ENCODE results near the gene SPACA6. TPM values are rescaled to one million over a fixed set of nuclear protein-coding genes. Genes with fewer than 3 reads are reported as not detected.

Gene SPACA6
- total RNA-seq, 1 experiment from 2014 or later = 3.6 TPM

- H3K36me3 Mint-ChIP-seq (ENCODE audit: insufficient read depth, unreplicated experiment) = no peaks in the 10 kb centered on the region
- H3K27me3 Mint-ChIP-seq (ENCODE audit: insufficient read depth, unreplicated experiment) = peaks cover 7% of the 10 kb centered on the region
- no peak overlapping the region for H3K27ac Mint-ChIP-seq (ENCODE audit: unreplicated experiment)
- TF ChIP-seq CTCF (IDR thresholded peaks at IDR 0.05; ENCODE audit: insufficient read depth in 1 of 2, low read depth in 1 of 2, low read length in 1 of 2, severe bottlenecking in 1 of 2, unreplicated experiment in 1 of 2) = no peak
- Histone ChIP-seq H3K4me3 (ENCODE audit: low read depth, low read length) (no peak overlapping the region), H3K4me1 (no peaks in the 10 kb centered on the region), H3K27me3 (replicated peaks; ENCODE audit: control insufficient read depth, insufficient read depth, low read length) (no peaks in the 10 kb centered on the region), H3K9me3 (0 out of 2 replicates have a peak, but pooled peaks cover 5% of the 10 kb centered on the region), H3K36me3 (ENCODE audit: control insufficient read depth, insufficient read depth, low read length) (no peaks in the 10 kb centered on the region)
- intact Hi-C loops (cut with micrococcal nuclease; ENCODE audit: unreplicated experiment) = no loop called here
- no peaks in the 10 kb centered on the region for H3K4me1 Mint-ChIP-seq (ENCODE audit: low read depth, unreplicated experiment)
- CTCF ChIA-PET = no interaction called here
- BruUV-seq (replicated peaks) = no TSS peak
- H3K4me3 Mint-ChIP-seq (ENCODE audit: unreplicated experiment) = no peak overlapping the region
- H3K9me3 Mint-ChIP-seq (ENCODE audit: unreplicated experiment) = peaks cover 32% of the 10 kb centered on the region
- no peak for DNase-seq
- POLR2A ChIA-PET = no interaction called here
These were observed 26.3 kb downstream of the SPACA6 start for GRCh38 chr19:51719251-51719988.

- no TSS peak for BruUV-seq (replicated peaks)
- TF ChIP-seq CTCF (IDR thresholded peaks at IDR 0.05; ENCODE audit: insufficient read depth in 1 of 2, low read depth in 1 of 2, low read length in 1 of 2, severe bottlenecking in 1 of 2, unreplicated experiment in 1 of 2) = no peak
- CTCF ChIA-PET = no interaction called here
- H3K27ac Mint-ChIP-seq (ENCODE audit: unreplicated experiment) = no peak overlapping the region
- no peak overlapping the region for H3K4me3 Mint-ChIP-seq (ENCODE audit: unreplicated experiment)
- no peak for DNase-seq
- no peaks in the 10 kb centered on the region for H3K36me3 Mint-ChIP-seq (ENCODE audit: insufficient read depth, unreplicated experiment)
- peaks cover 30% of the 10 kb centered on the region for H3K9me3 Mint-ChIP-seq (ENCODE audit: unreplicated experiment)
- no peak overlapping the region for H3K4me3 ChIP-seq (ENCODE audit: low read depth, low read length)
- 0 out of 2 replicates have a peak, but pooled peaks cover 5% of the 10 kb centered on the region for H3K9me3 ChIP-seq
- intact Hi-C loops (cut with micrococcal nuclease; ENCODE audit: unreplicated experiment) = no loop called here
- POLR2A ChIA-PET = no interaction called here
- no peaks in the 10 kb centered on the region for H3K4me1 Mint-ChIP-seq (ENCODE audit: low read depth, unreplicated experiment)
- no peaks in the 10 kb centered on the region for H3K4me1 ChIP-seq
- no peaks in the 10 kb centered on the region for H3K36me3 ChIP-seq (ENCODE audit: control insufficient read depth, insufficient read depth, low read length)
- H3K27me3 Mint-ChIP-seq (ENCODE audit: insufficient read depth, unreplicated experiment) = peaks cover 6% of the 10 kb centered on the region
- no peaks in the 10 kb centered on the region for H3K27me3 ChIP-seq (replicated peaks; ENCODE audit: control insufficient read depth, insufficient read depth, low read length)
These were observed 28.8 kb downstream of the SPACA6 start for GRCh38 chr19:51721905-51722304.

- no peak overlapping the region for H3K4me3 Mint-ChIP-seq (ENCODE audit: unreplicated experiment)
- no peaks in the 10 kb centered on the region for H3K36me3 Mint-ChIP-seq (ENCODE audit: insufficient read depth, unreplicated experiment)
- no peak overlapping the region for H3K27ac Mint-ChIP-seq (ENCODE audit: unreplicated experiment)
- BruUV-seq (replicated peaks) = no TSS peak
- no peaks in the 10 kb centered on the region for H3K36me3 ChIP-seq (ENCODE audit: control insufficient read depth, insufficient read depth, low read length)
- intact Hi-C loops (cut with micrococcal nuclease; ENCODE audit: unreplicated experiment) = no loop called here
- H3K4me1 Mint-ChIP-seq (ENCODE audit: low read depth, unreplicated experiment) = no peaks in the 10 kb centered on the region
- H3K4me3 ChIP-seq (ENCODE audit: low read depth, low read length) = no peak overlapping the region
- H3K27me3 ChIP-seq (replicated peaks; ENCODE audit: control insufficient read depth, insufficient read depth, low read length) = no peaks in the 10 kb centered on the region
- no peaks in the 10 kb centered on the region for H3K4me1 ChIP-seq
- DNase-seq = no peak
- H3K9me3 Mint-ChIP-seq (ENCODE audit: unreplicated experiment) = peaks cover 30% of the 10 kb centered on the region
- peaks cover 6% of the 10 kb centered on the region for H3K27me3 Mint-ChIP-seq (ENCODE audit: insufficient read depth, unreplicated experiment)
- no peak for TF ChIP-seq CTCF (IDR thresholded peaks at IDR 0.05; ENCODE audit: insufficient read depth in 1 of 2, low read depth in 1 of 2, low read length in 1 of 2, severe bottlenecking in 1 of 2, unreplicated experiment in 1 of 2)
- H3K9me3 ChIP-seq = 0 out of 2 replicates have a peak, but pooled peaks cover 5% of the 10 kb centered on the region
- CTCF ChIA-PET = no interaction called here
- POLR2A ChIA-PET = no interaction called here
These were observed 29.4 kb downstream of the SPACA6 start for GRCh38 chr19:51722492-51722891.
